Muscle of leg (tissue), 11 donors: ENCODE results near the gene TMEM183A. TPM values are rescaled to one million over a fixed set of nuclear protein-coding genes. Genes with fewer than 3 reads are reported as not detected.
"Not testable (repeated sequence)": the region's sequence is repeated elsewhere in the genome, so short reads cannot be mapped to it uniquely, and the experiment has no call there.

ENCODE experiments used
- DNase-seq: peaks from one replicate; pipeline ENCODE4 v3.0.0; 2013
- H3K27ac ChIP-seq: one replicate; pipeline ENCODE4 v1.5.1; 2013; ENCODE audit warnings: mild to moderate bottlenecking, low read length, control low read depth
- H3K27me3 ChIP-seq: one replicate; pipeline ENCODE4 v1.6.1; 2013; ENCODE audit warnings: low read length; ENCODE audit not compliant: control insufficient read depth, insufficient read depth
- H3K36me3 ChIP-seq: one replicate; pipeline ENCODE4 v1.6.1; 2013; ENCODE audit warnings: low read length; ENCODE audit not compliant: control insufficient read depth, insufficient read depth
- H3K4me1 ChIP-seq: one replicate; pipeline ENCODE4 v1.6.1; 2013; ENCODE audit warnings: low read length; ENCODE audit not compliant: control insufficient read depth, insufficient read depth
- H3K4me3 ChIP-seq: one replicate; pipeline ENCODE4 v1.5.1; 2013; ENCODE audit warnings: low read length, control low read depth
- H3K9me3 ChIP-seq: replicated peaks from 2 replicates; pipeline ENCODE4 v1.6.1; 2013; ENCODE audit warnings: low read depth, low read length; ENCODE audit not compliant: control insufficient read depth
- WGBS: methylation state at CpG from one replicate; pipeline ENCODE4 v1.1.5; 2013; ENCODE audit warnings: missing lambda C conversion rate; ENCODE audit not compliant: insufficient coverage; 5-methylcytosine and 5-hydroxymethylcytosine counted together
- polyA plus RNA-seq, 8 donors: library from polyadenylated mRNA; unstranded; fragments of 120-200 nt; gene quantifications; one replicate each; pipeline versions ENCODE4 v1.2.1 to v1.2.3, GENCODE V29; 2013; ENCODE audit warnings: inconsistent platforms in 1 of 8, low replicate concordance in 1 of 8; ENCODE audit not compliant: insufficient read length in 8 of 8, insufficient read depth in 1 of 8
- total RNA-seq: library from RNA; stranded (reverse); fragments of 120-200 nt; gene quantifications from one replicate; pipeline ENCODE4 v1.2.4, GENCODE V29; 2013

Gene TMEM183A
- total and polyA plus RNA-seq, 9 donors, result 34.5 to 47.3 (median 42.0) TPM

DNA sequence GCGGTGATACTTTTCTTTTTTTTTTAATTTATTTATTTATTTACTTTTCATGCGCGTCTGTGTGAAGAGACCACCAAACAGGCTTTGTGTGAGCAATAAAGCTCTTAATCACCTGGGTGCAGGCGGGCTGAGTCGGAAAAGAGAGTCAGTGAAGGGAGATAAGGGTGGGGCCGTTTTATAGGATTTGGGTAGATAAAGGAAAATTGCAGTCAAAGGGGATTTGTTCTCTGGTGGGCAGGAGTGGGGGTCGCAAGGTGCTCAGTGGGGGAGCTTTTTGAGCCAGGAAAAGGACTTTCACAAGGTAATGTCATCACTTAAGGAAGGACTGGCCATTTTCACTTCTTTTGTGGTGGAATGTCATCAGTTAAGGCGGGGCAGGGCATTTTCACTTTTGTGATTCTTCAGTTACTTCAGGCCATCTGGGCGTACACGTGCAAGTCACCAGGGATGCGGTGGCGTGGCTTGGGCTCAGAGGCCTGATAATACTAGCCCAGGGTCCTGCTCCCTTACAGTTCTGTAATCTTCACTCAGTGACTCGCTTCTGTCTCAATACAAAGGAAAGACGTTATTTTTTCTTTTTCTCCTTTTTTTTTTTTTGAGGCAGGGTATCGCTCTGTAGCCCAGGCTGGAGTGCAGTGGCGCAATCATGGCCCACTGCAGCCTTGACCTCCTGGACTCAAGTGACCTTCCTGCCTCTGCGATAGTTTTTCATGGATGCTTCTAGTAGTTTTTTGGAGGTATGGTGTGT is 1.6 kb upstream of the TMEM183A start:
- 66% methylated on average over 9 of the region's 17 CpGs for WGBS
- not testable (repeated sequence) for DNase-seq, H3K4me3 ChIP-seq, H3K27ac ChIP-seq, H3K4me1 ChIP-seq, H3K9me3 ChIP-seq, H3K27me3 ChIP-seq
- peaks cover 14% of the 10 kb centered on the region for H3K36me3 ChIP-seq

DNA sequence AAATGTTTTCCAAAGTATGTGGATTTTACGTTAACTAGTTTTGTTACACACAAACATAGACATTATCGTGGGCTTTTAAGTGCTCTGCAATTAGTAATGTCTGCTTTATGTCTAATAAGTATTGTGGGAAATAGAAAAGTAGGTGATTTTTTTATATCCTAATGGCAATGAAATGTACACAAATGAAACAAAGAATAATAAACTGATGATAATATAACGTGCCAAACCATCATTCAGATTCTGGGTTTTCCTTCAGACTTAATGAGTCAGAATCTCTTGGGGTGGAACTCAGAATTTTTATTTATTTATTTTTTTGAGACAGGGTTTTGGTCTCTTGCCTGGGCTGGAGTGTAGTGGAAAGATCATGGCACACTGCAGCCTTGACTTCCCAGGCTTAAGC is 2.0 kb downstream of the TMEM183A start:
- no peak for DNase-seq
- H3K9me3 ChIP-seq, result no peaks in the 10 kb centered on the region
- no peaks in the 10 kb centered on the region for H3K27me3 ChIP-seq
- H3K4me3 ChIP-seq, result no peak overlapping the region
- H3K36me3 ChIP-seq, result peaks cover 30% of the 10 kb centered on the region
- no CpG with 5 or more reads among the region's 3 CpGs for WGBS
- peaks cover 10% of the 10 kb centered on the region for H3K4me1 ChIP-seq
- no peak overlapping the region for H3K27ac ChIP-seq

DNA sequence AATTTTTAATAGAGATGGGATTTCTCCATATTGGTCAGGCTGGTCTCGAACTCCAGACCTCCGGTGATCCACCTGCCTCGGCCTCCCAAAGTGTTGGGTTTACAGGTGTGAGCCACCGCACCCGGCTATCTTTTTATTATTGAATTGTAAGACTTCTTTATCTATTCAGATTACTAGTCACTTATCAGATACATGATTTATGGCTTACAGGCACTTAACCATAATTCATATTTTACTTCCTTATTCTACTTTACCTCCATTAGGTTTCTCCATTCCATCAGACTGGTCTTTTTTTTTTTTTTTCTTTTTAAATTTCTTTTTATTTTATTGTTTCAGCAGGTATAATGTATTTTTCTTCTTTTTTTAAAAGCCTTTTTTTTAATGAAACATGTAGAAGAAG is 4.4 kb downstream of the TMEM183A start:
- Histone ChIP-seq H3K36me3 (peaks cover 50% of the 10 kb centered on the region), H3K4me3 (no peak overlapping the region), H3K9me3 (no peaks in the 10 kb centered on the region), H3K27ac (no peak overlapping the region), H3K4me1 (peaks cover 5% of the 10 kb centered on the region), H3K27me3 (no peaks in the 10 kb centered on the region)
- DNase-seq, result no peak
- no CpG with 5 or more reads among the region's 5 CpGs for WGBS

DNA sequence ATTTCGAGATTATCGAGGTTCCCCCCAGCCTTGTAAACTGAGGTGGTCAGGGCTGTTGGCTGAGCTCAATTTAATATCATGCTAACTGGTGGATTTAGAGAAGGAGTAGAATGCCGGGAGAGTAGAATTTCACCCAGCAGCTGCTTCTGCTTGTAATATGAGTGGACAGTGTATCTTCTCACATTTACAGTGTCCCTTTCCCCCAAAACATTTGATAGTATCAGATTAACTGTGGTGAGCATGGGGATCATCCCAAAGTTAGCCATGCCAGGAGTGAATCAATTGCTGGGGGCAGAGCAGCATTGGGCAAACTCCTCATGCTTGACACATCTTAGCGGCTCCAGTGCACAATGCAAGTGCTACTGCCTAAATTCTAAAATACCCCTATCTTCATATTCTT is 9.9 kb downstream of the TMEM183A start:
- Histone ChIP-seq H3K36me3 (peaks cover 70% of the 10 kb centered on the region), H3K4me1 (peaks cover 10% of the 10 kb centered on the region), H3K9me3 (no peaks in the 10 kb centered on the region), H3K4me3 (no peak overlapping the region), H3K27me3 (no peaks in the 10 kb centered on the region), H3K27ac (peak overlapping the region; percentile 55)
- WGBS, result no CpG with 5 or more reads among the region's 4 CpGs
- DNase-seq, result no peak

DNA sequence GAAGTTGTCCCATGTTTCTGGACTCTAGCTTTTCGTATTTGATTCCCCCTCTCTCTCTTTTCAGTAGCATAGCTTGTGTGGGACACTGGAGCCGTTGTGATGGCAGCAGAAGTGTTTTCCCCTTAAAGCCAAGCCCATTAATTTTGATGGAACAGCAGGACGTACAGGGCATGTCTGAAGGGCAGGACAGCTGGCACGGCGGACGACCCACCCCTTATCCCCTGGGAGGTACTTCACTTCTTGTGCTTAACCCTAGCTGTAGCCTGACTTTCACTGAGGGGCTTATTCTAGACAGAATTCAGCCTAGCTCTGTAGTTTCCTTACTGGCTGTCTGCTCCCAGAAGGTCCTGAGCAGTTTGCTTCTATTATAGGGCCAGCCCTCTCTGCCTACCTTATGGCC is 10.5 kb downstream of the TMEM183A start:
- H3K36me3 ChIP-seq, result peaks cover 73% of the 10 kb centered on the region
- no peaks in the 10 kb centered on the region for H3K9me3 ChIP-seq
- no peak for DNase-seq
- 62% methylated on average over 4 of the region's 6 CpGs for WGBS
- peak overlapping the region; percentile 55 for H3K27ac ChIP-seq
- H3K4me3 ChIP-seq, result no peak overlapping the region
- H3K27me3 ChIP-seq, result no peaks in the 10 kb centered on the region
- H3K4me1 ChIP-seq, result peaks cover 10% of the 10 kb centered on the region

DNA sequence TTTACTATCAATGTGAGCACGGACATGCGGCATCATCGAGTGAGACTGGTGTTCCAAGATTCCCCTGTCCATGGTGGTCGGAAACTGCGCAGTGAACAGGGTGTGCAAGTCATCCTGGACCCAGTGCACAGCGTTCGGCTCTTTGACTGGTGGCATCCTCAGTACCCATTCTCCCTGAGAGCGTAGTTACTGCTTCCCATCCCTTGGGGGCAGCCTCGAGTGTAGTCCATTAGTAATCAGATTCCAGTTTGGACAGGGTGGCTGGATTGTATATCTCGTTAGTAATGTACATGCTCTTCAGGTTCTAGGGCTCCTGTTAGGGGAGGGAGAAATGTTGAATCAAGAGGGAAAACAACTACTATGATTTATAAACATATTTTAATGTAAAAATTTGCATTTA is 15.7 kb downstream of the TMEM183A start:
- DNase-seq, H3K9me3 ChIP-seq, H3K27ac ChIP-seq, H3K4me3 ChIP-seq: not testable (repeated sequence)
- Histone ChIP-seq H3K36me3 (peaks cover 38% of the 10 kb centered on the region), H3K27me3 (peaks cover 12% of the 10 kb centered on the region), H3K4me1 (peaks cover 20% of the 10 kb centered on the region)
- WGBS, result no CpG with 5 or more reads among the region's 10 CpGs

DNA sequence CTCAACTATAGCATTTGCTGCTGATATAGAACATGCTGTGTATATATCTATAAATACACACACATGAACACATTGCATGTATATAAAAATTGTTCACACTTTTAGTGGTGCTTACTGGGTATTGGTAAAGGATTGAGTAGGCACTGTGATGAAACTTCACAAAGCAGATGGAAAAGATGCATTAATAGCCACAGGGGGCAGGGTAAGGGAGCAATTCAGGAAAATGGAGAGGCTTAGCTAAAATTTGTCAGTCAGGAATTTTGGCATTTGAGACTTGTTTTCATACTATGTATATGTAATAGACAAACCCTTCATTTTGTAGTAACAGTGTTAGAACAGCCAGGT is 18.5 kb downstream of the TMEM183A start:
- Histone ChIP-seq H3K9me3 (no peaks in the 10 kb centered on the region), H3K27ac (peak overlapping the region; percentile 79), H3K27me3 (peaks cover 14% of the 10 kb centered on the region), H3K36me3 (peaks cover 27% of the 10 kb centered on the region), H3K4me1 (peaks cover 34% of the 10 kb centered on the region), H3K4me3 (no peak overlapping the region)
- DNase-seq, result no peak

DNA sequence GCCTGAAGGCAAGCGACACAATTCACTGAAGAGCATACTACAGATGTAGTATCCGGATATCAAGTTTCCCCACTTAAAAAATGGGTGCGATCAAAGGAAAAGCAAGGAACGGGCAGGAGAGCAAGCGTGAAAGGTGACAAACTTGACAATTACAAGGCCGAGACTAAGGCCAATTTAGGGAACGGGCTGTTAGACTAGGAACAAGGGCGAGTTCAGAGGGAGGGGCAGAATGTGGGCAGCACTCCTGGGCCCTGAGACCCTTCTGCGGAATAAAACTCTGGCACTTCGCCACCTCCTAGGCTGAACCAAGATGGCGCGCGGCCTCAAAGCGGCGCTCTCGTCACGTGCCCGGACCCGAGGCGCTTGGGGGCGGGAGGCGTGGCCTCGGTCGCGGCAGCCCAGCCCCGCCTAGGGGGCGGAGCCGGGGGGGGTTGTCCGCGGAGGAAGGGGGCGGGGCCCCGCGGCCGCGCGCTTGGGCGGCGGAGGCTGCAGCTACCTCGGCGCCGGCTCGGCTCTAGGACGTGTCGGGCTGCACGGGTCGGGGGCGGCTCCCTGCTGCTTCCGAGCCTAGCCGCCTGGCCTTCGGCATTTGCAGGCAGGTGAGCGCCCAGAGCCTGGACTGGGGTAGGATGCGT is 19.0 kb downstream of the TMEM183A start, which contains the start of gene PPFIA4:
PPFIA4 (plus strand) TSS at position 461 of the 635 bp plus-strand sequence. CDS start 12,518 bp downstream, outside the sequence.
- Histone ChIP-seq H3K27ac (peak within 1 kb of the TSS; percentile 87), H3K4me3 (peak within 1 kb of the TSS; percentile 80), H3K9me3 (no peaks in the 10 kb centered on the region), H3K27me3 (peaks cover 14% of the 10 kb centered on the region), H3K4me1 (peaks cover 34% of the 10 kb centered on the region), H3K36me3 (peaks cover 22% of the 10 kb centered on the region)
- DNase-seq, result peak; percentile 93
- WGBS, result 8% methylated on average over 47 of the region's 52 CpGs

DNA sequence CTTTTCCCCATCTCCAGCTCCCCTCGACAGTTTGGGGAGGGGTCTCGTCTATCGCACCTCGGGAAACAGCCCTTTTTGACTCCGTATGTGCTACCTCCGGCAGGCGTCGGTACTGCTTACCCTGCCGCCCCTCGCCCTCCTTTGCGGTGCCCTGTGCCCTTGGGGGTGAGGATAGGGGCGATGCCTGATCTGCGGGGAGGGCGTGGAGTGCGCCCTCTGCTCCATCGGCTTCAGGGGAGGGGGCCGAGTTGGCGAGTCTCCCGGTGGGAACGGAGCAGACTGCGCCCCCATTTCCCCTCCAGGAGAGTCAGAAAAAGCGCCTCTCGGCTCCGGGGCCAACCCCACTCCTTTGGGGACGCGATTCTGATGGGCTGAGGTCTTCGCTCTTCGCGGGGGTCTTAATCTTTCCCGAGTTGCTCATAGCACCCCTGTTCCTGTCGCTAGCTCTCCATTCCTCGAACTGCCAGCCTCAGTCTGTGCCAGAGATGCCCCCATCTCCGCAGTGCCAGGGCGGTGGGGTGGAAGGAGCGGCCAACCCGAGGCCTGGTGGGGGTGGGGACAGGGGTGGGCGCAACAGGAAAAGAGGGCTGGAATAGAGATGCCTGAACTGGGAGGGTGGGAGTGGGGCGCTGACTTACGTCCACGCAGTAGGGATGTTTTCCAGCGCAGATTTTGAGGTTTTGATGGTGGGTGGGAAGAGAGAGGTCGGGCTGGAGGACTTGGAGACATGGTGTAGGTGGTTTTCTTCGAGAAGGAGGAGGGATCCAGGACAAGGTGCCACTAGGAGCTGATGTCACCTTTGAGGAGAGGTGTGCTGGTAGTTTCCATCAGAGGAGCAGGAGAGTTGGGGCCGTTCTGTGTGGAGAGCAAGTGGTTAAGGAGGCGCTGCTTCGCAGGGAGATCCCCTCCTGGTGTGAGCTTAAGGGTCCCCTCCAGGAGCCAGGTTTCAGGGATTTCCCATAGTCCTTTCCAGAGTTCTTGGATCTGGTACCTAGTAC is 19.8 kb downstream of the TMEM183A start:
- Histone ChIP-seq H3K4me3 (peak overlapping the region; percentile 80), H3K9me3 (no peaks in the 10 kb centered on the region), H3K27me3 (peaks cover 14% of the 10 kb centered on the region), H3K36me3 (peaks cover 17% of the 10 kb centered on the region), H3K27ac (peak overlapping the region; percentile 87), H3K4me1 (peaks cover 34% of the 10 kb centered on the region)
- peak; percentile 27 for DNase-seq
- 4% methylated on average over 37 of the region's 46 CpGs for WGBS
